Mesothelial cell of epicardium (in vitro differentiated cells): Measurements from ENCODE around the gene DDX17. TPM values are rescaled to one million over a fixed set of nuclear protein-coding genes. Genes with fewer than 3 reads are reported as not detected.

Source experiments
- DNase-seq, 2 experiments: peaks; one replicate each; pipeline ENCODE4 v3.0.0; 2021; ENCODE audit warnings: low spot score in 2 of 2; ENCODE audit not compliant: unreplicated experiment in 2 of 2
- H3K27ac Mint-ChIP-seq: 2 replicates; pipeline ENCODE4 v1.8.0; 2021; ENCODE audit warnings: mixed read lengths
- H3K27me3 Mint-ChIP-seq: 2 replicates; pipeline ENCODE4 v1.8.0; 2021; ENCODE audit warnings: low read depth, mixed read lengths
- H3K36me3 Mint-ChIP-seq: 2 replicates; pipeline ENCODE4 v1.8.0; 2021; ENCODE audit warnings: mixed read lengths
- H3K4me1 Mint-ChIP-seq: 2 replicates; pipeline ENCODE4 v1.8.0; 2021; ENCODE audit warnings: mixed read lengths
- H3K4me3 Mint-ChIP-seq: 2 replicates; pipeline ENCODE4 v1.8.0; 2021; ENCODE audit warnings: mild to moderate bottlenecking, moderate library complexity, mixed read lengths
- H3K9me3 Mint-ChIP-seq: 2 replicates; pipeline ENCODE4 v1.8.0; 2021; ENCODE audit warnings: mixed read lengths
- CTCF ChIP-seq: fragments of 200-600 bp; sonication (generic); IDR thresholded peaks from one replicate; pipeline ENCODE4 v1.5.0; 2021; ENCODE audit warnings: antibody characterized with exemption; ENCODE audit not compliant: unreplicated experiment
- total RNA-seq: library from RNA; stranded (reverse); gene quantifications from 3 replicates; pipeline ENCODE4 v1.2.1, GENCODE V29; 2021

Gene DDX17
- total RNA-seq, 1 donor from 2014 or later: 717 TPM

GRCh38 chr22:38435010-38435409 is 71.1 kb downstream of the DDX17 start:
- no peaks in the 10 kb centered on the region for H3K9me3 Mint-ChIP-seq
- H3K4me3 Mint-ChIP-seq: no peak overlapping the region
- no peaks in the 10 kb centered on the region for H3K27me3 Mint-ChIP-seq
- no peaks in the 10 kb centered on the region for H3K4me1 Mint-ChIP-seq
- no peaks in the 10 kb centered on the region for H3K36me3 Mint-ChIP-seq
- DNase-seq: no peak
- H3K27ac Mint-ChIP-seq: no peak overlapping the region
- no peak for TF ChIP-seq CTCF

DNA sequence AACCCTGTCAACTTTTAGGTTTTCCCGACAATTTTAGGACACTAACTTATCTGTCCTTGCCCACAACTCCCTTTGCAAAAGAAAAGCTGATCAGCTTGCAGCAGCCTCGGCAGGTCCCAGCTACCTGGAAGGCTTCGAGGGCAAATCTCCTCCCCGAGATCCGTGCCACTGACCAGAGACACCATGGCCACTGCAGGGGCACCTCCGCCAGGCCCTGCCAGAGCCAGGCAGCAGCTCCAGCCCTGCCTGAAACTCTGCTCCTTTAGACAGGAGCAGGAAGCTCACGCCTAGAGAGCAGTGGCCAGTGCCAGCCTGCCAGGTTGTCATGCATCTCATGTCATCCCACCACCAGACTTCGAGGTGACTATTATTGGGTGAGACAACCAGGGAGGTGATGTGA is 72.2 kb downstream of the DDX17 start:
- H3K27me3 Mint-ChIP-seq: no peaks in the 10 kb centered on the region
- no peak for DNase-seq
- H3K4me3 Mint-ChIP-seq: no peak overlapping the region
- no peaks in the 10 kb centered on the region for H3K36me3 Mint-ChIP-seq
- no peak for TF ChIP-seq CTCF
- H3K27ac Mint-ChIP-seq: no peak overlapping the region
- H3K4me1 Mint-ChIP-seq: peaks cover 3% of the 10 kb centered on the region
- H3K9me3 Mint-ChIP-seq: no peaks in the 10 kb centered on the region

Other genes starting within 250 kb of the DDX17 start
- gene TMEM184B, start 233.3 kb downstream of the DDX17 start, total RNA-seq: 61.4 to 64.0 TPM (median 62.8 TPM) in 3 replicates
- gene CSNK1E, start 188.9 kb downstream of the DDX17 start, total RNA-seq: 261 to 264 TPM (median 261 TPM) in 3 replicates
- 2.5 to 2.8 TPM (median 2.6 TPM) in 3 replicates for gene KCNJ4, start 51.1 kb downstream of the DDX17 start, total RNA-seq
- gene KDELR3, start 38.2 kb downstream of the DDX17 start, total RNA-seq: 14.5 to 15.6 TPM (median 14.6 TPM) in 3 replicates
- gene DMC1, start 63.9 kb upstream of the DDX17 start, total RNA-seq: 2.8 to 4.8 TPM (median 4.2 TPM) in 3 replicates
- 10.3 to 11.9 TPM (median 11.0 TPM) in 3 replicates for gene FAM227A, start 150.1 kb upstream of the DDX17 start, total RNA-seq
- gene CBY1, start 150.3 kb upstream of the DDX17 start, total RNA-seq: 38.5 to 40.4 TPM (median 40.0 TPM) in 3 replicates
- 59.7 to 68.1 TPM (median 61.4 TPM) in 3 replicates for gene TOMM22, start 175.6 kb upstream of the DDX17 start, total RNA-seq
- gene JOSD1, start 194.6 kb upstream of the DDX17 start, total RNA-seq: 58.4 to 59.6 TPM (median 59.6 TPM) in 3 replicates
- gene GTPBP1, start 199.6 kb upstream of the DDX17 start, total RNA-seq: 71.6 to 74.3 TPM (median 73.1 TPM) in 3 replicates
- gene SUN2, start 249.7 kb upstream of the DDX17 start, total RNA-seq: 59.8 to 63.0 TPM (median 61.2 TPM) in 3 replicates